GM19099 (cell line): ENCODE results near the gene KIF3B.

ENCODE experiments used
- POLR2A ChIP-seq: IDR thresholded peaks from 3 replicates; pipeline ENCODE4 v1.6.1; 2011; ENCODE audit warnings: low read depth; ENCODE audit not compliant: insufficient read length; ENCODE audit errors: extremely low read depth

The KIF3B gene

DNA sequence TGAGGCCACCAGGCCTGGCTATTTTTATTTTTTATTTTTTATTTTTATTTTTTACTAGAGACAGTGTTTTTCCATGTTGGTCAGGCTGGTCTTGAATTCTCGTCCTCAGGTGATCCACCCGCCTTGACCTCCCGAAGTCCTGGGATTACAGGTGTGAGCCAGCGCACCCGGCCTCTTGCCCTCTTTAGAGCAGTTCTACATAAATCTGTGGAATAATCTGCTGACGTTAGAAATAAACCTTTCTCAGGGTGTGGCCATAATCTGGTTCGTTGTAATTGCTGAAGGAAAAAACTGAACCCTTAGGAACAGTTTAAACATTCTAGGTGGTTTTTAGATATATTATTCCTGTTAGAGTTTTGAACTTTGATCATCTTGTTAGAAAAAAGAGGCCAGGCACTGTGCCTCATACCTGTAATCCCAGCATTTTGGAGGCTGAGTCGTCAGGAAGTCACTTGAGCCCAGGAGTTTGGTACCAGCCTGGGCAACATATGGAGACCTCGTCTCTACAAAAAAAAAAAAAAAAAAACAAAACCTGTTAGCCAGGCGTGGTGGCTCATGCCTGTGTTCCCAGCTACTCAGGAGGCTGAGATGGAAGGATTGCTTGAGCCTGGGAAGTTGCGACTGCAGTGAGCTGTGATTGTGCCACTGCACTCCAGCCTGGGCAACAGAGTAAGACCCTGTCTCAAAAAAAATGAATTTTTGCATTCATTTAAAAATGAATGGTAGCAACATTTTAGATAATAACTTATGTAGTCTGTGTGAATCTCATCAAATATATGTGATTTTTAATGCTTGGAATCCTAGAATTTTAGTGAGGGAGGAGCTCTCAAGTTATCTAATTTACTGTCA, 104.9 kb downstream of the KIF3B start:
- no peak for TF ChIP-seq POLR2A
